Tibial nerve (tissue), 4 donors: Measurements from ENCODE around the gene C1QTNF6. TPM values are rescaled to one million over a fixed set of nuclear protein-coding genes. Genes with fewer than 3 reads are reported as not detected.
A peak's percentile ranks its signal among the peaks of the same experiment; 100 is the strongest.

Experiments
- DNase-seq, 2 donors: peaks; one replicate each; pipeline ENCODE4 v3.0.0-alpha.2; 2019; ENCODE audit warnings: low spot score in 2 of 2
- H3K27ac ChIP-seq, 4 donors: fragments of 200-600 bp; sonication (generic) in 3 of 4; one replicate each; pipeline ENCODE4 v1.5.1; 2017 to 2019; ENCODE audit warnings: mild to moderate bottlenecking in 1 of 4
- H3K27me3 ChIP-seq, 2 donors: fragments of 200-600 bp; sonication (generic) in 1 of 2; one replicate each; pipeline versions ENCODE4 v1.5.1 to v1.6.0; 2017 to 2019
- H3K36me3 ChIP-seq, 3 donors: fragments of 200-600 bp; sonication (generic); one replicate each; pipeline ENCODE4 v1.5.1; 2018 to 2019
- H3K4me1 ChIP-seq, 4 donors: fragments of 200-600 bp; sonication (generic) in 3 of 4; one replicate each; pipeline ENCODE4 v1.5.1; 2017 to 2019
- H3K4me3 ChIP-seq, 4 donors: fragments of 200-600 bp; sonication (generic) in 3 of 4; one replicate each; pipeline ENCODE4 v1.5.1; 2017 to 2019; ENCODE audit warnings: mild to moderate bottlenecking in 1 of 4, moderate library complexity in 1 of 4
- H3K9me3 ChIP-seq, 4 donors: fragments of 200-600 bp; sonication (generic) in 3 of 4; one replicate each; pipeline ENCODE4 v1.5.1; 2017 to 2019
- CTCF ChIP-seq, 5 experiments: fragments of 200-600 bp in 3 of 5; fragments of 450-650 bp in 2 of 5; sonication (generic) in 3 of 5; IDR thresholded peaks; one replicate each; pipeline ENCODE4 v1.5.1; 2016 to 2019; ENCODE audit warnings: antibody characterized with exemption in 5 of 5, mild to moderate bottlenecking in 3 of 5, moderate library complexity in 2 of 5
- EP300 ChIP-seq, 2 donors: sonication (generic); formaldehyde crosslinking; IDR thresholded peaks; one replicate each; pipeline ENCODE4 v1.6.1; 2017; ENCODE audit warnings: antibody characterized with exemption in 2 of 2, mild to moderate bottlenecking in 1 of 2
- POLR2A ChIP-seq, 2 donors: fragments of 450-650 bp; IDR thresholded peaks; one replicate each; pipeline ENCODE4 v1.6.1; 2017; ENCODE audit warnings: antibody characterized with exemption in 2 of 2, mild to moderate bottlenecking in 2 of 2, moderate library complexity in 2 of 2
- WGBS, 2 donors: methylation state at CpG; one replicate each; pipeline ENCODE4 v1.1.5; 2018; 5-methylcytosine and 5-hydroxymethylcytosine counted together
- total RNA-seq, 4 donors: library from RNA; depleted of rRNA; stranded (reverse); fragments of >200 nt; gene quantifications; one replicate each; pipeline ENCODE4 v1.1.0, GENCODE V29; 2016

C1QTNF6 gene
- total RNA-seq, 4 donors from 2014 or later, result 2.6 to 3.9 (median 3.4) TPM

GRCh38 chr22:37195921-37196320 lies 7.9 kb upstream of the C1QTNF6 start:
- Histone ChIP-seq H3K36me3 (no peaks in the 10 kb centered on the region), H3K27me3 (no peaks in the 10 kb centered on the region), H3K4me3 (no peak overlapping the region), H3K4me1 (peaks cover 7 to 33% (median 27%) of the 10 kb centered on the region in 4 donors), H3K9me3 (no peaks in the 10 kb centered on the region), H3K27ac (peak overlapping the region; percentile 61 to 96 (median 91))
- TF ChIP-seq CTCF (IDR thresholded peaks at IDR 0.05) (no peak), POLR2A (IDR thresholded peaks at IDR 0.05) (no peak)
- 75 to 82% methylated on average over 4 of the region's 4 CpGs for WGBS, 2 donors
- no peak for DNase-seq

- DNase-seq, result no peak
- H3K4me1 ChIP-seq, result peaks cover 7 to 31% (median 26%) of the 10 kb centered on the region in 4 donors
- H3K9me3 ChIP-seq, result no peaks in the 10 kb centered on the region
- H3K27ac ChIP-seq, result no peak overlapping the region
- H3K27me3 ChIP-seq, result no peaks in the 10 kb centered on the region
- no peak for TF ChIP-seq POLR2A (IDR thresholded peaks at IDR 0.05)
- TF ChIP-seq CTCF (IDR thresholded peaks at IDR 0.05), result no peak
- TF ChIP-seq EP300 (IDR thresholded peaks at IDR 0.05), result no peak
- 87 to 89% methylated on average over 3 of the region's 3 CpGs for WGBS, 2 donors
- no peaks in the 10 kb centered on the region for H3K36me3 ChIP-seq
- H3K4me3 ChIP-seq, result no peak overlapping the region
These were observed 6.7 kb upstream of the C1QTNF6 start for GRCh38 chr22:37194750-37195149.

- no peak overlapping the region for H3K4me3 ChIP-seq
- H3K27ac ChIP-seq, result peak overlapping the region in 3 of 4 donors; percentile 26 to 60 (median 41)
- no peaks in the 10 kb centered on the region for H3K36me3 ChIP-seq
- no peaks in the 10 kb centered on the region for H3K27me3 ChIP-seq
- no peaks in the 10 kb centered on the region for H3K9me3 ChIP-seq
- H3K4me1 ChIP-seq, result peaks cover 7 to 37% (median 27%) of the 10 kb centered on the region in 4 donors
- DNase-seq, result no peak
- 37 to 53% methylated on average over 10 of the region's 10 CpGs for WGBS, 2 donors
- TF ChIP-seq POLR2A (IDR thresholded peaks at IDR 0.05) (no peak), EP300 (IDR thresholded peaks at IDR 0.05) (no peak), CTCF (IDR thresholded peaks at IDR 0.05) (no peak)
These were observed 5.7 kb upstream of the C1QTNF6 start for GRCh38 chr22:37193629-37194191.

- 95 to 100% methylated on average over 1 of the region's 1 CpG for WGBS, 2 donors
- no peak for TF ChIP-seq CTCF (IDR thresholded peaks at IDR 0.05)
- TF ChIP-seq EP300 (IDR thresholded peaks at IDR 0.05), result no peak
- TF ChIP-seq POLR2A (IDR thresholded peaks at IDR 0.05), result no peak
- peaks cover 7 to 39% (median 29%) of the 10 kb centered on the region in 4 donors for H3K4me1 ChIP-seq
- no peak for DNase-seq
- H3K27ac ChIP-seq, result no peak overlapping the region
- no peaks in the 10 kb centered on the region for H3K9me3 ChIP-seq
- no peak overlapping the region for H3K4me3 ChIP-seq
- no peaks in the 10 kb centered on the region for H3K27me3 ChIP-seq
- H3K36me3 ChIP-seq, result no peaks in the 10 kb centered on the region
These were observed 4.7 kb upstream of the C1QTNF6 start for GRCh38 chr22:37192741-37193140.

GRCh38 chr22:37192204-37192603 lies 4.2 kb upstream of the C1QTNF6 start:
- H3K36me3 ChIP-seq, result no peaks in the 10 kb centered on the region
- H3K27ac ChIP-seq, result no peak overlapping the region
- no peak for DNase-seq
- H3K4me3 ChIP-seq, result no peak overlapping the region
- 88 to 93% methylated on average over 2 of the region's 2 CpGs for WGBS, 2 donors
- TF ChIP-seq EP300 (IDR thresholded peaks at IDR 0.05), result no peak
- TF ChIP-seq CTCF (IDR thresholded peaks at IDR 0.05), result no peak
- no peak for TF ChIP-seq POLR2A (IDR thresholded peaks at IDR 0.05)
- H3K4me1 ChIP-seq, result peaks cover 3 to 39% (median 29%) of the 10 kb centered on the region in 4 donors
- H3K9me3 ChIP-seq, result no peaks in the 10 kb centered on the region
- no peaks in the 10 kb centered on the region for H3K27me3 ChIP-seq
